ENCODE measurements around the gene FOSL1. TPM values are rescaled to one million over a fixed set of nuclear protein-coding genes. Genes with fewer than 3 reads are reported as not detected.

Gene FOSL1
- total RNA-seq, 1 experiment from 2014 or later, result 20.5 TPM

DNA sequence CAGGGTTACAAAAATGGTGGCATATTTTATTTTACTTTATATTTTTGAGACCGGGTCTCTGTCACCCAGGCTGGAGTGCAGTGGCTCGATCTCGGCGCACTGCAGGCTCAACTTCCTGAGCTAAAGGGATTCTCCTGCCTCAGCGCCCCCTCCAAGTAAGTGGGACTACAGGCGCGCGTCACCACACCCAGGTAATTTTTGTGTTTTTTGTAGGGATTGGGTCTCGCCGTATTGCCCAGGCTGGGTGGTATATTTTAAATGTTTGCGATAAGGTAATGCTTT lies 652 bp upstream of the FOSL1 start:
- CTCF ChIA-PET, result interaction anchor here (1.0 to 2.2 kb wide), 7 partner anchors 10 to 190 kb away, joined by 3 to 33 read pairs (median 10); partner anchors contain the start of genes CCDC85B, FIBP and MUS81
- H3K27me3 Mint-ChIP-seq (ENCODE audit: low read depth), result peaks cover 83% of the 10 kb centered on the region
- H3K4me1 Mint-ChIP-seq, result 0 out of 2 replicates have a peak, but pooled peaks cover 4% of the 10 kb centered on the region
- TF ChIP-seq ZNF416 (CRISPR knock-in tag; IDR thresholded peaks at IDR 0.05) (no peak), MYBL2 (CRISPR knock-in tag; IDR thresholded peaks at IDR 0.05) (no peak)
- TF ChIP-seq, protein P1, sequence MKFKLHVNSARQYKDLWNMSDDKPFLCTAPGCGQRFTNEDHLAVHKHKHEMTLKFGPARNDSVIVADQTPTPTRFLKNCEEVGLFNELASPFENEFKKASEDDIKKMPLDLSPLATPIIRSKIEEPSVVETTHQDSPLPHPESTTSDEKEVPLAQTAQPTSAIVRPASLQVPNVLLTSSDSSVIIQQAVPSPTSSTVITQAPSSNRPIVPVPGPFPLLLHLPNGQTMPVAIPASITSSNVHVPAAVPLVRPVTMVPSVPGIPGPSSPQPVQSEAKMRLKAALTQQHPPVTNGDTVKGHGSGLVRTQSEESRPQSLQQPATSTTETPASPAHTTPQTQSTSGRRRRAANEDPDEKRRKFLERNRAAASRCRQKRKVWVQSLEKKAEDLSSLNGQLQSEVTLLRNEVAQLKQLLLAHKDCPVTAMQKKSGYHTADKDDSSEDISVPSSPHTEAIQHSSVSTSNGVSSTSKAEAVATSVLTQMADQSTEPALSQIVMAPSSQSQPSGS (CRISPR knock-in tag; IDR thresholded peaks at IDR 0.05; ENCODE audit: borderline replicate concordance, low read depth), result no peak
- TF ChIP-seq, protein P2, sequence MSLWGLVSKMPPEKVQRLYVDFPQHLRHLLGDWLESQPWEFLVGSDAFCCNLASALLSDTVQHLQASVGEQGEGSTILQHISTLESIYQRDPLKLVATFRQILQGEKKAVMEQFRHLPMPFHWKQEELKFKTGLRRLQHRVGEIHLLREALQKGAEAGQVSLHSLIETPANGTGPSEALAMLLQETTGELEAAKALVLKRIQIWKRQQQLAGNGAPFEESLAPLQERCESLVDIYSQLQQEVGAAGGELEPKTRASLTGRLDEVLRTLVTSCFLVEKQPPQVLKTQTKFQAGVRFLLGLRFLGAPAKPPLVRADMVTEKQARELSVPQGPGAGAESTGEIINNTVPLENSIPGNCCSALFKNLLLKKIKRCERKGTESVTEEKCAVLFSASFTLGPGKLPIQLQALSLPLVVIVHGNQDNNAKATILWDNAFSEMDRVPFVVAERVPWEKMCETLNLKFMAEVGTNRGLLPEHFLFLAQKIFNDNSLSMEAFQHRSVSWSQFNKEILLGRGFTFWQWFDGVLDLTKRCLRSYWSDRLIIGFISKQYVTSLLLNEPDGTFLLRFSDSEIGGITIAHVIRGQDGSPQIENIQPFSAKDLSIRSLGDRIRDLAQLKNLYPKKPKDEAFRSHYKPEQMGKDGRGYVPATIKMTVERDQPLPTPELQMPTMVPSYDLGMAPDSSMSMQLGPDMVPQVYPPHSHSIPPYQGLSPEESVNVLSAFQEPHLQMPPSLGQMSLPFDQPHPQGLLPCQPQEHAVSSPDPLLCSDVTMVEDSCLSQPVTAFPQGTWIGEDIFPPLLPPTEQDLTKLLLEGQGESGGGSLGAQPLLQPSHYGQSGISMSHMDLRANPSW (CRISPR knock-in tag; conservative IDR thresholded peaks at IDR 0.05; ENCODE audit: low read depth), result no peak
- TF ChIP-seq, protein P3, sequence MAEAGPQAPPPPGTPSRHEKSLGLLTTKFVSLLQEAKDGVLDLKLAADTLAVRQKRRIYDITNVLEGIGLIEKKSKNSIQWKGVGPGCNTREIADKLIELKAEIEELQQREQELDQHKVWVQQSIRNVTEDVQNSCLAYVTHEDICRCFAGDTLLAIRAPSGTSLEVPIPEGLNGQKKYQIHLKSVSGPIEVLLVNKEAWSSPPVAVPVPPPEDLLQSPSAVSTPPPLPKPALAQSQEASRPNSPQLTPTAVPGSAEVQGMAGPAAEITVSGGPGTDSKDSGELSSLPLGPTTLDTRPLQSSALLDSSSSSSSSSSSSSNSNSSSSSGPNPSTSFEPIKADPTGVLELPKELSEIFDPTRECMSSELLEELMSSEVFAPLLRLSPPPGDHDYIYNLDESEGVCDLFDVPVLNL (CRISPR knock-in tag; IDR thresholded peaks at IDR 0.05; ENCODE audit: borderline replicate concordance, low read depth), result no peak
- DNase-seq (ENCODE audit: low spot score) (no peak), ATAC-seq (no peak)
- H3K36me3 Mint-ChIP-seq, result no peaks in the 10 kb centered on the region
- no peaks in the 10 kb centered on the region for H3K9me3 Mint-ChIP-seq
- H3K27ac Mint-ChIP-seq, result 0 out of 2 replicates have a peak overlapping the region, but pooled peaks have one; percentile 41
- H3K4me3 Mint-ChIP-seq, result peak overlapping the region; percentile 54
- POLR2A ChIA-PET, result interaction anchor here (0.6 to 1.7 kb wide), 8 partner anchors 10 to 51 kb away, joined by 3 to 6 read pairs (median 3); partner anchors contain the start of genes CCDC85B, FIBP and MUS81

GRCh38 chr11:65899356-65900124 lies 648 bp downstream of the FOSL1 start:
- DNase-seq (ENCODE audit: low spot score), result peak; percentile 49
- ChIA-PET POLR2A (interaction anchor here (0.7 to 1.7 kb wide), 5 partner anchors 9 to 48 kb away, joined by 3 to 7 read pairs (median 6); partner anchors contain the start of genes CCDC85B and FIBP), CTCF (interaction anchor here (0.7 to 2.8 kb wide), 9 partner anchors 10 to 188 kb away, joined by 3 to 47 read pairs (median 4); partner anchors contain the start of genes CCDC85B, FIBP and MUS81)
- Mint-ChIP-seq H3K9me3 (no peaks in the 10 kb centered on the region), H3K36me3 (no peaks in the 10 kb centered on the region; the same call in 1 of the 2 replicates), H3K4me3 (peak overlapping the region; percentile 72), H3K27ac (no peak overlapping the region), H3K4me1 (0 out of 2 replicates have a peak, but pooled peaks cover 4% of the 10 kb centered on the region), H3K27me3 (ENCODE audit: low read depth) (peaks cover 72% of the 10 kb centered on the region)
- ATAC-seq, result peak; percentile 4
- TF ChIP-seq CREB1 (CRISPR knock-in tag; IDR thresholded peaks at IDR 0.05) (0 out of 2 replicates have a peak, but pooled peaks have one; percentile 58), TEAD1 (CRISPR knock-in tag; IDR thresholded peaks at IDR 0.05) (peak; percentile 17; the same call in 1 of the 2 replicates), ELF4 (CRISPR knock-in tag; IDR thresholded peaks at IDR 0.05; ENCODE audit: low read depth) (no peak), ZMAT4 (CRISPR knock-in tag; IDR thresholded peaks at IDR 0.05) (no peak), FOXP4 (CRISPR knock-in tag; IDR thresholded peaks at IDR 0.05) (peak; percentile 88), MXD4 (CRISPR knock-in tag; IDR thresholded peaks at IDR 0.05; ENCODE audit: borderline replicate concordance) (no peak), PREB (CRISPR knock-in tag; IDR thresholded peaks at IDR 0.05; ENCODE audit: borderline replicate concordance) (no peak), USF2 (CRISPR knock-in tag; IDR thresholded peaks at IDR 0.05) (no peak), ZBTB21 (CRISPR knock-in tag; IDR thresholded peaks at IDR 0.05; ENCODE audit: borderline replicate concordance) (no peak)
- TF ChIP-seq, protein P4, sequence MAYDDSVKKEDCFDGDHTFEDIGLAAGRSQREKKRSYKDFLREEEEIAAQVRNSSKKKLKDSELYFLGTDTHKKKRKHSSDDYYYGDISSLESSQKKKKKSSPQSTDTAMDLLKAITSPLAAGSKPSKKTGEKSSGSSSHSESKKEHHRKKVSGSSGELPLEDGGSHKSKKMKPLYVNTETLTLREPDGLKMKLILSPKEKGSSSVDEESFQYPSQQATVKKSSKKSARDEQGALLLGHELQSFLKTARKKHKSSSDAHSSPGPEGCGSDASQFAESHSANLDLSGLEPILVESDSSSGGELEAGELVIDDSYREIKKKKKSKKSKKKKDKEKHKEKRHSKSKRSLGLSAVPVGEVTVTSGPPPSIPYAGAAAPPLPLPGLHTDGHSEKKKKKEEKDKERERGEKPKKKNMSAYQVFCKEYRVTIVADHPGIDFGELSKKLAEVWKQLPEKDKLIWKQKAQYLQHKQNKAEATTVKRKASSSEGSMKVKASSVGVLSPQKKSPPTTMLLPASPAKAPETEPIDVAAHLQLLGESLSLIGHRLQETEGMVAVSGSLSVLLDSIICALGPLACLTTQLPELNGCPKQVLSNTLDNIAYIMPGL (CRISPR knock-in tag; IDR thresholded peaks at IDR 0.05), result peak; percentile 82
- TF ChIP-seq, protein P5, sequence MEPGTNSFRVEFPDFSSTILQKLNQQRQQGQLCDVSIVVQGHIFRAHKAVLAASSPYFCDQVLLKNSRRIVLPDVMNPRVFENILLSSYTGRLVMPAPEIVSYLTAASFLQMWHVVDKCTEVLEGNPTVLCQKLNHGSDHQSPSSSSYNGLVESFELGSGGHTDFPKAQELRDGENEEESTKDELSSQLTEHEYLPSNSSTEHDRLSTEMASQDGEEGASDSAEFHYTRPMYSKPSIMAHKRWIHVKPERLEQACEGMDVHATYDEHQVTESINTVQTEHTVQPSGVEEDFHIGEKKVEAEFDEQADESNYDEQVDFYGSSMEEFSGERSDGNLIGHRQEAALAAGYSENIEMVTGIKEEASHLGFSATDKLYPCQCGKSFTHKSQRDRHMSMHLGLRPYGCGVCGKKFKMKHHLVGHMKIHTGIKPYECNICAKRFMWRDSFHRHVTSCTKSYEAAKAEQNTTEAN (CRISPR knock-in tag; IDR thresholded peaks at IDR 0.05), result peak; percentile 75; the same call in 1 of the 2 replicates
- TF ChIP-seq, protein P3 (CRISPR knock-in tag; IDR thresholded peaks at IDR 0.05; ENCODE audit: borderline replicate concordance, low read depth), result no peak
